NCI-H1105 (cell line): Measurements from ENCODE around the gene DYNLT1.
"Not testable (repeated sequence)": the region's sequence is repeated elsewhere in the genome, so short reads cannot be mapped to it uniquely, and the experiment has no call there.

ENCODE experiments used
- DNase-seq: peaks from one replicate; lab custom pipeline; 2025; lab: John Stamatoyannopoulos, UW

Gene DYNLT1

GRCh38 chr6:158639056-158639455 lies 5.5 kb downstream of the DYNLT1 start:
- DNase-seq, result no peak

DNA sequence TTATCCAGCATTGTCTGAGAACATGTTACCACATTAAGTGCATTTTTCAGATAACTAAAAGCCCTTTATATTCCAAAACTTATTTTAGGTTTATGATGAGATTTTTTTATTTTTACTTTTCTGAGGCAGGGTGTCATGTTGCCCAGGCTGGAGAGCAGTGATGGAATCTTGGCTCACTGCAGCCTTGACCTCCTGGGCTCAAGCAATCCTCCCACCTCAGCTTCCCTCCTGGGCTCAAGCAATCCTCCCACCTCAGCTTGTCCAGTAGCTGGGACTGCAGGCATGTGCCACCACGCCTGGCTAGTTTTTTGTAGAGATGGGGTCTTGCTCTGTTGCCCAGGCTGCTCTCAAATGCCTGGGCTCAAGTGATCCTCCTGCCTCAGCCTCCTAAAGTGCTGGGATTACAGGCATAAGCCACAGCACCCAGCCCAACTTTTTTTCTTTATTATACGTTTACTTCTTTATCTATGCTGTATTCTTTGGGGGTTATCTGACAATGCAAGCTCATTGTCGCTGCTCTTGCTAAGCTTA lies 6.2 kb downstream of the DYNLT1 start:
- no peak for DNase-seq

- no peak for DNase-seq
These were observed 7.8 kb downstream of the DYNLT1 start for GRCh38 chr6:158636778-158637177.

GRCh38 chr6:158635427-158636073 lies 9.0 kb downstream of the DYNLT1 start:
- DNase-seq, result no peak

- no peak for DNase-seq
These were observed 9.7 kb downstream of the DYNLT1 start for GRCh38 chr6:158634695-158635426.

DNA sequence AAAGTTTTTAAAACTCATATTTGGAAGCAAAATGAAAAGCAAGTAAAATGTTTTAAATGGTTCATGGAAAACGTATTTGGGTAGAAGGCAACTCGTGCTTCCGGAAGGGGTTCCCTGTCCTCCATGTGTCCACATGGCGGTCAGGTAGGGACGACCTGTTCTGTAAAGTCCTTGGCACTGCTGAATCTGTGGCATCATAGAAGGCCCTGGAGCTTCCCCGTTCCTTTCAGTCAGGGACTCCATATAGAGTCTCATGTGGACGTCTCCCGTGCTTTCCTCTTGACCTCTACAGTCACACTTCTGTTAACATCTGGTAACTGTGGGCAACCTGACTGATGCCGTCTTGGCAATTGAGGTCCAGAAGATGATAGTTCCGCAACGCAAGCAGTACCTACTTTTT lies 11.4 kb downstream of the DYNLT1 start:
- no peak for DNase-seq

DNA sequence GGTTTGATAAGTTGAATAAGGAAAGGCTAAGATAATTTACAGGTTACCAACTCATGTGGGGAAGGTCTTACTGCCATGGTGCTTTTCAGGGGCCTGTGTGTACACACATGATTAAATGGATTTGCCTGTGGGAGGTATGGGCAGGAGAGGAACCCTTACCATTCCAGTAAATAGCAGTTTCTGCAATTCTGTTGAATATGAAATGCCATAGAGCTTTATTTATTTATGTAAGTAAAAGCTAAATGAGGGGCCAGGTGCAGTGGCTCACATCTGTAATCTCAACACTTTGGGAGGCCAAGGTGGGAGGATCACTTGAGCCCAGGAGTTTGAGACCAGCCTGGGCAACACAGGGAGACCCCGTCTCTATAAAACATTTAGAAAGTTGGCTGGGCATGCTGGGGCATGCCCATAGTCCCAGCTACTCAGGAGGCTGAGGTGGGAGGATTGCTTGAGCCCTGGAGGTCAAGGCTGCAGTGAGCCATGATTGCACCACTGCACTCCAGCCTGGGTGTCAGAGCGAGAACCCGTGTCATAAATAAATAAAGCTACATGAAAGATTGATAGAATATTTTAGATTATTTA lies 11.9 kb downstream of the DYNLT1 start:
- not testable (repeated sequence) for DNase-seq

DNA sequence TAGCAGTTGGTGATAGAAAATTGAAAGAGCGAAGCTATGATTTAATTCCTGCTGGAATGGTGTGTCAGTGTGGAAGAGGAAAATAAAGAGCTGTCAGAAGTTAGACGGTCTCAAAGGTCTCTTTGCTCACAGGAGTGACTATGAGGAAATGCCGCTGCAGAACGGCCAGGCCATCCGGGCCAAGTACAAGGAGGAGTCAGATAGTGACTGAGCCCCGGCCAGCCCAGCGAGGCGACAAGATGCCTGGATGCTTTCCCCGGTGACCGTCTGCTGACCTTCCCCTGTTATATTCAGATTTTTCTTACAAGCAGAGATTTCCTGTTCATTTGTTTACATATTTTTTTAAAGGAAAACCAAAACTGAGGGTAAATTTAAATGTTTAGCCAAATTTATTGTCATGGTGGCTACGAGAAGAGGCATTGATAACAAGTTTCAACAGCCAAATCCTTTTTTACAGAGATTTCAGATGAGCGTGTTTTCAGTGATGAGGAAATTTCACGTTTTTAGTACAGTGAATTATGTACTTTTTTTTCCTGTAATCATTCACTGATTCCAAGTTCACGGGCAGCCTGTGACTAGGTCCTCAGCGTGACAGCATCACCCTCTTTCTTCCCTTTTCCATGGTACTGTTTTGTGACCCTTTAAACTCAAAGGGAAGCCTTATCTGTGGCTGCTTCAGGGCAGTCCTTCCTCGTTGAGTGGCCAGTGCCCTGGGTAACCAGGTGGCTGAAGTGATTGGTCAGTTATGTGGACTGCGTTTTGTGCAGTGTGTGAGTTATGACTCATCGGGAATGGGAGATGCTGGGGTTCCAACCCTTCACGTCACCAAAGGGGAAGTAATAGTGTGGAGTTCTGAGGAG lies 12.6 kb downstream of the DYNLT1 start:
- DNase-seq, result no peak

DNA sequence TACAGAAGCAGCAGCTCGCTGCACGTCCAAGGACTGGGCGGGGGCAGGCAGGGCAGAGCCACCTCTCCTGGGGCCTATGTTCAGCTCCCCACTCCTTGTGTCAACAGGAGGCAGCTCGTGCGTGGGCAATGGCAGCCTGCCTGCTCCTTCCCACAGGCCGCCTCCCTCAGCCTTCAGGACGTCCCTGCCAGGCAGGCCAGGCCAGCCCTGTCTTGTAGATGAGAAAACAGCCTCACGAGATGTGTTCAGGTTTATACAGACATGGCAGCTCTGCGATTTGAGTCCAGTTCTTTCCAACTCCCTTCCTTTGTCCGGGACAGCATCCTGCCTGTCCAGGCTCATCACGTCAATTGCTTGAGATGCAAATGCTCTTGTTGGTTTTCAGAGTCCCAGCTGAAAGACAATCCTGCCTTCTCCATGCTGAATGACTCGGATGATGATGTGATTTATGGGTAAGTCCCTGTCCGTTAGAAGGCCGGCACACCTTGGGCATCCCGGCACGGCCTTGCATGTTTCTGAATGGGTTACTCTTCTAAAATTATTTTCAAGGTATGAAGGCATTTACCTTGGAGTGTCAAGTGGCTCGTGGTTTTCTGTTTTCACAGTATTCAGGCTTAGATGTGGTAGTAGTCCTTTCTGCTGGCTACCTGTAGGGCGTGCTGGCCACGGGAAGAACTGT lies 13.5 kb downstream of the DYNLT1 start:
- DNase-seq, result no peak

DNA sequence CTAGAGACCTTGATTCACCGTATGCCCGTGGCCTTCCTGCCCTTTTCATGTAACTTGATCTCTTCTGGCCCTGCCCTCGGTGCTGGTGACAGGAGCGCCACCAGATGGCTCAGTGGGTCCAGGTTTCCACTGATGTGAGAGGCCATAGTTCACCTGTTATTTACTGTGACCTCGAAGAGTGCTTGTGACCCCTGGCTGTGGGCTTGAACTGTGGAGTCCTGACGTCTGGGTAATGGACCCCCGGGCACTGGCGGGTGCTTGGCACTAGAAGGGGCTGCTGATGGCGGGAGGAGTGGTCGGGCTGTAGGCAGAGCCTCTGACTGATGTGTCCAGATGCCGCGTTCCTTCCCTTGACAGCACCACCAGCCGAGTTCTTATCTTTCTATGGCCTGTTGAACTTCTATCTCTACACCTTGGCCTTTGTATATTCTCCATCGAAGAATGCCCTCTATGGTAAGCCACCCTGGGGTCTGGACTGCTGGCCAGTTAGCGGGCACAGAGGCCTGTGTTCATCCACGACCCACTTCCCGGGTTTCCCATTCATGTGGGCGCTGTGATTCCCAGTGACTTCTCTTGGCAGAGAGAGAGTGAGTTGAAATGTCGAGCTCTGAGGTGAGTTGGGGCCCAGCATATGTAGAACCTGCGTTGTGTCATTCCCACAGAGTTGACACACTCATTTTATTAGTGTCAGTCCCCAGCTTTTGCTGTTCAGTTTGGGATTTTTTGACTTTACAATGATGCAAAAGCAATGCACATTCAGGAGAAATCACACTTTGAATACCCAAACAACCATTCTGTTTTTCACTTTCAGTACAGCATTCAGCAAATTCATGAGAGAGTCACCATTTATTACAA lies 14.9 kb downstream of the DYNLT1 start:
- no peak for DNase-seq

GRCh38 chr6:158628542-158628941 lies 16.0 kb downstream of the DYNLT1 start:
- no peak for DNase-seq

DNA sequence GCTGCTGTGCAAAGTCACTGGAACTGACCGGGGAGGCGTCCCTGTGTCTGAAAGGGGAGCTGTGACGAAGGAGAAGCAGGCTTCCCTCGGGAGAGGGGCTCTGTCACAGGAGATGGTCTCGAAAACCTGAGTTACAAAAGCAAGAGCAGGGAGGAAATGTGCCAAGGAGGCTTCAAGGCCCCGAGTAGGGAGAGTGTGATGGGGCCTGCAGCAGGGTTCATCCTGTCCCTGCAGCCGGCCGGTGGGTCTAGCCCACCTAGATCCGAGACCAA lies 16.7 kb downstream of the DYNLT1 start:
- no peak for DNase-seq

GRCh38 chr6:158627168-158627939 lies 17.2 kb downstream of the DYNLT1 start:
- DNase-seq, result no peak

DNA sequence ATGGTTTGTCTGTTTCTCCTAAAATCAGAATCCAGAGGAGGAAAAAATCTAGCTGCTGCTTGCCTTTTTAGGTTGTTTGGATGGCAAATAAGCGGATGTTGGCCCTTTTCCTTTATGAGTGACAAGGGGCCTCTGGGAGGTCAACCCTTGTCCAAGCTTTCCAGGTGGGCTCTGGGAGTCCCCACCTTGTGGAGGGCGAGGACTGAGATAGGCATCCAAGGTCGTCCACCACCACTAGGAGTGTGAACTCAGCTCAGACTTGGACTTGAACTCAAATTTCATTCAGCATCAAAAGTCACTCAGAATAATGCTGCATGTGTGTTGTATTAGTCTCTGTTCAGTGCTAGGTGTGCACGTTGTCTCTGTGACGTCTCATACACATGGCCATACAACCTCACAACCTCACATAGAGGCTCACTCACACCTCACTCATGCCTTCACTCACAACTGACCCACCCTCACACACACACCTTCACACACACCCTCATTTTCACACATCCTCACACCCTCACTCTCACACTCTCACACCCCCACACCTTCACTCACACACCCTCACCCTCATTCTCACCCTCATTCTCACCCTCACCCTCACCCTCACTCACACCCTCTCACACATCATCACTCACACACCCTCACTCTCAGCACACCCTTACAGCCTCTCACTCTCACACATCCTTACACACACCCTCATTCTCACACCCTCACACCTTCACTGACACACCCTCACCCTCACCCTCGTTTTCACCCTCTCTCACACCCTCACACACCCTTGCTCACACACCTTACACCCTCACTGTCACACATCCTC lies 18.0 kb downstream of the DYNLT1 start:
- DNase-seq, result no peak

DNA sequence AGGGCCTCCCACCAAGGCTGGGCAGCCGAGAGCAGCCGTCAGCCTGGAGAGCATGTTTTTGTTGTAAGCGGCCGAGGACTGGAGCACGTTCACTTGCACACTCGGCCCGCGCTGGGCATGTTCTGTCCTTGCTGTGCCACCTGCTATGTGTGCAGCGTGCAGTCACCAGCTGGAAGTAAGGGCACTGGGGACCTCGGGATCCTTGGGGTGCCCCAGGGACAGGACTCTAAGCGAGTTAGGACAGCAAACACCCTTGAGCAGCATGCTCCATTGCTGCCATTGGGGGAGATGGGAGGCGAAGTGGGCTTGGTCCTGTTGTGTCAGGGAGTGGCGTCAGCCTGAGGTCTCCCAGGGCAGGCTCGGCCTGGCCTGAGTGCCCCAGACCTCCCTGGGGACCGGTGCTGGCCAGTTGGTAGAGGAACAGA lies 18.6 kb downstream of the DYNLT1 start:
- DNase-seq, result no peak

DNA sequence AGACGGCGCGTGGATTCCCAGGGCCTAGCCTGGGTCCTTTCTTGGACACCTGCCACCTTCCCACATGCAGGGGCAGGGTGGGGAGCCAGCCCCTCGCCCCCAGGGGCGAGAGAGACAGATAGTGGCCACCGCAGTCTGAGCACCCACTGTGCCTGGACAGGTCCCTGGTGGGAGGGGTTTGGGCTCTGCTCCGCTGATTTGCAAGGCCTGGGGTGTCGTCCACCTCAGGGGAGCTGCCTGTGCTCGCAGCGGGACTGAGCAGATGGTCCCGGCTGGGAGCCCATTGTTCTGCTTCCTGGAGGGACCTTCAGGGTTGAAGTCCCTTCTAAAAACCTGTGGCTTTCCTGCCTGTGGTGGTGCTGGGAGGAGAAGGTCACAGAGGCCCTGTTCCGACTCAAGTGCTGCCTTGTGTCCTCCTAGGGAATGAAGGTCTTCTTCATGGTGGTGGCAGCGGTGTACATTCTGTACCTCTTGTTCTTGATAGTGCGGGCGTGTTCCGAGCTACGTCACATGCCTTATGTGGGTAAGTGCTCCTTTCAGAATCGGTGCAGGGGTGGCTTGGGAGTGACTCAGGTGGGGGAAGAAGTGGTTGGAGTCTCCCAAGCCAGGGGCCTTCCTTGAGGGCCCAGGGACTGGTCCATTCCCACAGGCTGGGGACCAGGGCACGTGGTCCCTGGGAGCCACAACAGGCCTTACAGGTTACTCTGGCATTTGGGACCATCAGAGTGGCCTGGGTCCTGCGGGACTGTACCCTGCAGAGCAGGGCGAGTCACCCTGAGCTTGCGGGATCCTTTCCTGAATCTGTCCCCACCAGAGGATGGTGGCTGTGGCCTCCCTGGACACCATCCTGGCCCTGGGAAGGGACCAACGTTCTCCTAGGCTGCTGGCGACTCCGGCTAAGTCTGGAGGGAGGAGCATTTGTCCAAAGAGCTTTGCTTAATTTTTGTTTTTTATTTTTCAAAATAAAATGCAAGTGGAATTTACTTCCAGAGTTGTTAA lies 19.6 kb downstream of the DYNLT1 start:
- DNase-seq, result no peak

GRCh38 chr6:158622545-158623190 lies 21.9 kb downstream of the DYNLT1 start:
- DNase-seq, result no peak
